Endodermal cell (in vitro differentiated cells): ENCODE data around the gene SUPT4H1. TPM values are rescaled to one million over a fixed set of nuclear protein-coding genes. Genes with fewer than 3 reads are reported as not detected.

Source experiments
- DNase-seq: peaks from one replicate; pipeline ENCODE4 v3.0.0-alpha.2; 2017
- H3K27ac ChIP-seq: 2 replicates; pipeline ENCODE4 v1.5.1; 2013; ENCODE audit warnings: mild to moderate bottlenecking, low read depth, low read length, moderate library complexity
- H3K27me3 ChIP-seq: 2 replicates; pipeline ENCODE4 v1.6.1; 2013; ENCODE audit warnings: mild to moderate bottlenecking, low read length, moderate library complexity; ENCODE audit not compliant: insufficient read depth, control insufficient read depth, poor library complexity, severe bottlenecking
- H3K36me3 ChIP-seq: 2 replicates; pipeline ENCODE4 v1.7.0; 2013; ENCODE audit warnings: mild to moderate bottlenecking, low read length, moderate library complexity; ENCODE audit not compliant: control insufficient read depth, insufficient read depth
- H3K4me1 ChIP-seq: one replicate; pipeline ENCODE4 v1.7.0; 2013; ENCODE audit warnings: low read length; ENCODE audit not compliant: control insufficient read depth, insufficient read depth
- H3K4me3 ChIP-seq: 2 replicates; pipeline ENCODE4 v1.5.1; 2013; ENCODE audit warnings: mild to moderate bottlenecking, low read length, moderate library complexity
- H3K9ac ChIP-seq: 2 replicates; pipeline ENCODE4 v1.6.1; 2013; ENCODE audit warnings: mild to moderate bottlenecking, low read length, moderate library complexity; ENCODE audit not compliant: poor library complexity, severe bottlenecking; ENCODE audit errors: extremely low read depth
- H3K9me3 ChIP-seq: 2 replicates; pipeline ENCODE4 v1.6.1; 2013; ENCODE audit warnings: mild to moderate bottlenecking, low read length, moderate library complexity; ENCODE audit not compliant: control insufficient read depth
- H3K27ac Mint-ChIP-seq: 2 replicates; pipeline ENCODE4 v1.8.0; 2020; ENCODE audit warnings: mixed read lengths
- H3K27me3 Mint-ChIP-seq: 2 replicates; pipeline ENCODE4 v1.8.0; 2021; ENCODE audit warnings: mild to moderate bottlenecking, mixed read lengths; ENCODE audit not compliant: insufficient read depth
- H3K36me3 Mint-ChIP-seq: 2 replicates; pipeline ENCODE4 v1.8.0; 2020; ENCODE audit warnings: low read depth, mixed read lengths
- H3K4me1 Mint-ChIP-seq: 2 replicates; pipeline ENCODE4 v1.8.0; 2020; ENCODE audit warnings: mixed read lengths
- H3K4me3 Mint-ChIP-seq: 2 replicates; pipeline ENCODE4 v1.8.0; 2020; ENCODE audit warnings: mild to moderate bottlenecking, moderate library complexity, mixed read lengths
- H3K9me3 Mint-ChIP-seq: 2 replicates; pipeline ENCODE4 v1.8.0; 2020; ENCODE audit warnings: mild to moderate bottlenecking, mixed read lengths
- WGBS, 2 experiments: methylation state at CpG; one replicate each; pipeline versions ENCODE4 v1.1.5 to v1.1.7; 2013; ENCODE audit warnings: missing lambda C conversion rate in 2 of 2, mixed read lengths in 1 of 2; ENCODE audit not compliant: insufficient coverage in 1 of 2, insufficient read length in 1 of 2; 5-methylcytosine and 5-hydroxymethylcytosine counted together
- total RNA-seq, 2 donors: library from RNA; stranded (reverse); fragmentation: NEBNext Ultra II Directional in 1 of 2; extraction: Animal tissue kit (Norgen Biotek cat#: 25700) in 1 of 2; gene quantifications; 2 replicates in 1 of 2; 3 replicates in 1 of 2; pipeline ENCODE4 v1.2.1, GENCODE V29; 2021
- TF ChIP-seq, protein P1 (sequence below): fragments of 200-600 bp; sonication (generic); conservative IDR thresholded peaks from 2 replicates; pipeline ENCODE4 v1.5.0; 2021; ENCODE audit warnings: antibody characterized with exemption, mild to moderate bottlenecking

Gene SUPT4H1
- total RNA-seq, 2 donors from 2014 or later = 97.2 to 98.8 TPM

- no peak overlapping the region for H3K4me3 ChIP-seq
- Mint-ChIP-seq H3K4me3 (no peak overlapping the region), H3K27me3 (peaks cover 13% of the 10 kb centered on the region), H3K4me1 (peaks cover 8% of the 10 kb centered on the region), H3K27ac (no peak overlapping the region), H3K36me3 (no peaks in the 10 kb centered on the region), H3K9me3 (no peaks in the 10 kb centered on the region)
- 80 to 97% methylated on average over 1 to 3 of the region's 3 CpGs for WGBS, 2 experiments
- TF ChIP-seq, protein P1, sequence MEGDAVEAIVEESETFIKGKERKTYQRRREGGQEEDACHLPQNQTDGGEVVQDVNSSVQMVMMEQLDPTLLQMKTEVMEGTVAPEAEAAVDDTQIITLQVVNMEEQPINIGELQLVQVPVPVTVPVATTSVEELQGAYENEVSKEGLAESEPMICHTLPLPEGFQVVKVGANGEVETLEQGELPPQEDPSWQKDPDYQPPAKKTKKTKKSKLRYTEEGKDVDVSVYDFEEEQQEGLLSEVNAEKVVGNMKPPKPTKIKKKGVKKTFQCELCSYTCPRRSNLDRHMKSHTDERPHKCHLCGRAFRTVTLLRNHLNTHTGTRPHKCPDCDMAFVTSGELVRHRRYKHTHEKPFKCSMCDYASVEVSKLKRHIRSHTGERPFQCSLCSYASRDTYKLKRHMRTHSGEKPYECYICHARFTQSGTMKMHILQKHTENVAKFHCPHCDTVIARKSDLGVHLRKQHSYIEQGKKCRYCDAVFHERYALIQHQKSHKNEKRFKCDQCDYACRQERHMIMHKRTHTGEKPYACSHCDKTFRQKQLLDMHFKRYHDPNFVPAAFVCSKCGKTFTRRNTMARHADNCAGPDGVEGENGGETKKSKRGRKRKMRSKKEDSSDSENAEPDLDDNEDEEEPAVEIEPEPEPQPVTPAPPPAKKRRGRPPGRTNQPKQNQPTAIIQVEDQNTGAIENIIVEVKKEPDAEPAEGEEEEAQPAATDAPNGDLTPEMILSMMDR = no peak
- H3K9ac ChIP-seq = no peak overlapping the region
- no peaks in the 10 kb centered on the region for H3K36me3 ChIP-seq
- peaks cover 2% of the 10 kb centered on the region for H3K4me1 ChIP-seq
- no peak for DNase-seq
- no peak overlapping the region for H3K27ac ChIP-seq
- H3K9me3 ChIP-seq = no peaks in the 10 kb centered on the region
- no peaks in the 10 kb centered on the region for H3K27me3 ChIP-seq
Observed at GRCh38 chr17:58394534-58395223, 42.7 kb upstream of the SUPT4H1 start.

- Mint-ChIP-seq H3K27me3 (no peaks in the 10 kb centered on the region), H3K27ac (no peak overlapping the region), H3K4me1 (peaks cover 9% of the 10 kb centered on the region), H3K9me3 (no peaks in the 10 kb centered on the region), H3K4me3 (no peak overlapping the region), H3K36me3 (no peaks in the 10 kb centered on the region)
- Histone ChIP-seq H3K9me3 (no peaks in the 10 kb centered on the region), H3K4me3 (no peak overlapping the region), H3K27ac (no peak overlapping the region), H3K9ac (no peak overlapping the region), H3K27me3 (no peaks in the 10 kb centered on the region), H3K4me1 (no peaks in the 10 kb centered on the region), H3K36me3 (no peaks in the 10 kb centered on the region)
- DNase-seq = no peak
- TF ChIP-seq, protein P1 = no peak
- 92 to 95% methylated on average over 9 to 10 of the region's 10 CpGs for WGBS, 2 experiments
Observed at GRCh38 chr17:58391302-58391984, 39.4 kb upstream of the SUPT4H1 start.

- H3K4me1 Mint-ChIP-seq = peaks cover 9% of the 10 kb centered on the region
- H3K27me3 ChIP-seq = no peaks in the 10 kb centered on the region
- no peaks in the 10 kb centered on the region for H3K4me1 ChIP-seq
- no peaks in the 10 kb centered on the region for H3K36me3 ChIP-seq
- no peak overlapping the region for H3K9ac ChIP-seq
- no peaks in the 10 kb centered on the region for H3K27me3 Mint-ChIP-seq
- no peak overlapping the region for H3K27ac ChIP-seq
- 92 to 100% methylated on average over 2 of the region's 2 CpGs for WGBS, 2 experiments
- TF ChIP-seq, protein P1 = no peak
- no peaks in the 10 kb centered on the region for H3K36me3 Mint-ChIP-seq
- H3K9me3 ChIP-seq = no peaks in the 10 kb centered on the region
- no peak overlapping the region for H3K27ac Mint-ChIP-seq
- no peak for DNase-seq
- no peaks in the 10 kb centered on the region for H3K9me3 Mint-ChIP-seq
- no peak overlapping the region for H3K4me3 ChIP-seq
- H3K4me3 Mint-ChIP-seq = no peak overlapping the region
Observed at GRCh38 chr17:58390884-58391283, 38.9 kb upstream of the SUPT4H1 start.
